ENCODE data around the gene TTC7B.

DNA sequence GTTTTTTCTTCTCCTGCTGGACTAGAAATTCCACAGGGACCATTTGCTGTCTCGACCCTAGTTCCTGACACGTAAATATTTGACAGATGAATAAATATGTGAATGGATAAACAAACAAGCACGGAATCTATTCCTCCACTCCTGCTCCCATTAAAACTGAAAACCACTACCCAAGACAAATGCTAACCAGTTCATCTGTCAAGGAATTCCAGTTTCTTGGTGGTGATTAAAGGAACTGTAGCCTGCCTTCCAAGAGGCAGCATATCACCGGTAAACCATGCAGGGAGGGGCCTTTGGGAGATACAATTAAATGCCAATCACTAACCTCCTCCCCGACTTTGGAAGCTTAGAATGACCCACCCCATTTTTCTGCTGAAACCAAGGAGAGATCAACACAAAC lies 95.4 kb downstream of the TTC7B start:
- TF ChIP-seq SMAD1 (CRISPR knock-in tag; IDR thresholded peaks at IDR 0.05; ENCODE audit: borderline replicate concordance, low read depth) (no peak), FOXM1 (CRISPR knock-in tag; IDR thresholded peaks at IDR 0.05) (no peak), ZNF687 (CRISPR knock-in tag; IDR thresholded peaks at IDR 0.05) (no peak), POLR2A (IDR thresholded peaks at IDR 0.05; ENCODE audit: insufficient read depth in 1 of 2, low read depth in 2 of 2, low read length in 2 of 2) (no peak), POLR2AphosphoS2 (IDR thresholded peaks at IDR 0.05; ENCODE audit: low read depth, low read length) (no peak), KLF15 (CRISPR knock-in tag; IDR thresholded peaks at IDR 0.05; ENCODE audit: borderline replicate concordance) (no peak), FOXJ3 (CRISPR knock-in tag; IDR thresholded peaks at IDR 0.05; ENCODE audit: borderline replicate concordance) (no peak), ZSCAN25 (CRISPR knock-in tag; IDR thresholded peaks at IDR 0.05) (no peak), U2AF2 (IDR thresholded peaks at IDR 0.05; ENCODE audit: low read depth, low read length) (no peak)
- TF ChIP-seq, protein P1, sequence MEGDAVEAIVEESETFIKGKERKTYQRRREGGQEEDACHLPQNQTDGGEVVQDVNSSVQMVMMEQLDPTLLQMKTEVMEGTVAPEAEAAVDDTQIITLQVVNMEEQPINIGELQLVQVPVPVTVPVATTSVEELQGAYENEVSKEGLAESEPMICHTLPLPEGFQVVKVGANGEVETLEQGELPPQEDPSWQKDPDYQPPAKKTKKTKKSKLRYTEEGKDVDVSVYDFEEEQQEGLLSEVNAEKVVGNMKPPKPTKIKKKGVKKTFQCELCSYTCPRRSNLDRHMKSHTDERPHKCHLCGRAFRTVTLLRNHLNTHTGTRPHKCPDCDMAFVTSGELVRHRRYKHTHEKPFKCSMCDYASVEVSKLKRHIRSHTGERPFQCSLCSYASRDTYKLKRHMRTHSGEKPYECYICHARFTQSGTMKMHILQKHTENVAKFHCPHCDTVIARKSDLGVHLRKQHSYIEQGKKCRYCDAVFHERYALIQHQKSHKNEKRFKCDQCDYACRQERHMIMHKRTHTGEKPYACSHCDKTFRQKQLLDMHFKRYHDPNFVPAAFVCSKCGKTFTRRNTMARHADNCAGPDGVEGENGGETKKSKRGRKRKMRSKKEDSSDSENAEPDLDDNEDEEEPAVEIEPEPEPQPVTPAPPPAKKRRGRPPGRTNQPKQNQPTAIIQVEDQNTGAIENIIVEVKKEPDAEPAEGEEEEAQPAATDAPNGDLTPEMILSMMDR (CRISPR knock-in tag; IDR thresholded peaks at IDR 0.05) = no peak
- TF ChIP-seq, protein P2, sequence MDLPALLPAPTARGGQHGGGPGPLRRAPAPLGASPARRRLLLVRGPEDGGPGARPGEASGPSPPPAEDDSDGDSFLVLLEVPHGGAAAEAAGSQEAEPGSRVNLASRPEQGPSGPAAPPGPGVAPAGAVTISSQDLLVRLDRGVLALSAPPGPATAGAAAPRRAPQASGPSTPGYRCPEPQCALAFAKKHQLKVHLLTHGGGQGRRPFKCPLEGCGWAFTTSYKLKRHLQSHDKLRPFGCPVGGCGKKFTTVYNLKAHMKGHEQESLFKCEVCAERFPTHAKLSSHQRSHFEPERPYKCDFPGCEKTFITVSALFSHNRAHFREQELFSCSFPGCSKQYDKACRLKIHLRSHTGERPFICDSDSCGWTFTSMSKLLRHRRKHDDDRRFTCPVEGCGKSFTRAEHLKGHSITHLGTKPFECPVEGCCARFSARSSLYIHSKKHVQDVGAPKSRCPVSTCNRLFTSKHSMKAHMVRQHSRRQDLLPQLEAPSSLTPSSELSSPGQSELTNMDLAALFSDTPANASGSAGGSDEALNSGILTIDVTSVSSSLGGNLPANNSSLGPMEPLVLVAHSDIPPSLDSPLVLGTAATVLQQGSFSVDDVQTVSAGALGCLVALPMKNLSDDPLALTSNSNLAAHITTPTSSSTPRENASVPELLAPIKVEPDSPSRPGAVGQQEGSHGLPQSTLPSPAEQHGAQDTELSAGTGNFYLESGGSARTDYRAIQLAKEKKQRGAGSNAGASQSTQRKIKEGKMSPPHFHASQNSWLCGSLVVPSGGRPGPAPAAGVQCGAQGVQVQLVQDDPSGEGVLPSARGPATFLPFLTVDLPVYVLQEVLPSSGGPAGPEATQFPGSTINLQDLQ (CRISPR knock-in tag; IDR thresholded peaks at IDR 0.05) = no peak
